Urinary bladder (tissue), 4 donors: Measurements from ENCODE around the gene FAAP24. TPM values are rescaled to one million over a fixed set of nuclear protein-coding genes. Genes with fewer than 3 reads are reported as not detected.
"Not testable (repeated sequence)": the region's sequence is repeated elsewhere in the genome, so short reads cannot be mapped to it uniquely, and the experiment has no call there.

Source experiments
- DNase-seq: peaks from one replicate; pipeline ENCODE4 v3.0.0-alpha.2; 2015; ENCODE audit errors: extremely low spot score
- H3K27ac ChIP-seq: one replicate; pipeline ENCODE4 v1.5.1; 2013; ENCODE audit warnings: low read depth, mild to moderate bottlenecking, moderate library complexity
- H3K36me3 ChIP-seq: one replicate; pipeline ENCODE4 v1.6.1; 2013; ENCODE audit warnings: mild to moderate bottlenecking, moderate library complexity; ENCODE audit not compliant: insufficient read depth
- H3K4me1 ChIP-seq: one replicate; pipeline ENCODE4 v1.6.1; 2013; ENCODE audit warnings: mild to moderate bottlenecking, moderate library complexity; ENCODE audit not compliant: insufficient read depth
- H3K4me3 ChIP-seq: one replicate; pipeline ENCODE4 v1.5.1; 2013; ENCODE audit warnings: low read depth, low read length
- whole genome bisulfite sequencing: extraction: QIAGEN DNeasy Blood & Tissue Kit; methylation state at CpG from one replicate; pipeline ENCODE4 v1.1.7; 2013; 5-methylcytosine and 5-hydroxymethylcytosine counted together
- polyA plus RNA-seq: library from polyadenylated mRNA; stranded (reverse); fragments of 200-250 nt; gene quantifications from one replicate; pipeline ENCODE4 v1.2.3, GENCODE V29; 2013
- total RNA-seq: library from RNA; depleted of rRNA; stranded (reverse); fragments of >200 nt; gene quantifications from one replicate; pipeline ENCODE4 v1.2.3, GENCODE V29; 2014
- donor health status: healthy with polysubstance abuse.
- donor health status: healthy.

FAAP24 gene
- total and polyA plus RNA-seq, 2 donors: 2.4 to 2.9 TPM

DNA sequence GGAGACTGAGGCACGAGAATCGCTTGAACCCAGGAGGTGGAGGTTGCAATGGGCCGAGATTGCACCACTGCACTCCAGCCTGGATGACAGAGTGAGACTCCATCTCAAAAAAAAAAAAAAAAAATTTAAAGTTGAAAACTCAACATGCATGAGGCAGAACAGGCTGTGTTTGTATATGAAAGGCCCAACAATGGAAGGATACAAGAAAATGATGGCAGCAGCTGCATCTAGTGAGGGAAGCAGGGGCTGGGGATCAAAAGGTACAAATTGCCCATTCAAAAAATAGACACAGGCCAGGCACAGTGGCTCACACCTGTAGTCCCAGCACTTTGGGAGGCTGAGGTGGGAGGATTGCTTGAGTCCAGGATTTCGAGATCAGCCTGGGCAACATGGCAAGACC is 5.8 kb downstream of the FAAP24 start:
- not testable (repeated sequence) for H3K27ac ChIP-seq, H3K36me3 ChIP-seq, H3K4me3 ChIP-seq, H3K4me1 ChIP-seq, DNase-seq
- 96% methylated on average over 4 of the region's 4 CpGs for WGBS

DNA sequence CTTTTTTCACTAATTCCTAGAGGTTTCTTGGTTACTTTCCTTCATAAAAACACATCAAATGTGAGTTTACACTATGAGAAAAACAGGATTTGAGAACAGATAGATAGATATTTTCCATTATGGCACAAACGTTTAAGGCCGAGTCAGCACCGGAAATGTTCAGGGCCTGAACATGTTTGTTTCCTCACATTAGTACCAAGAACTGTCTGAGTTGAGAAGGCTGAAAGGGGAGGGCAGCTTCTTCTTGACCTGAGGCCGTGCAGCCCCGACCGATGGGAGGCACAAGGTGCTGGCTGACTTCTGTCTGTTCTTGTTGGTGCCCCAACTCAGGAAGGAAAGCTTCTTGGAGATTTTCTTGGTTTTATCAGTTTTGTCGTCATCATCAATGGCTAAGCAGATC is 7.8 kb downstream of the FAAP24 start:
- not testable (repeated sequence) for H3K4me1 ChIP-seq, H3K4me3 ChIP-seq, H3K27ac ChIP-seq, DNase-seq, H3K36me3 ChIP-seq
- 87% methylated on average over 7 of the region's 7 CpGs for WGBS

DNA sequence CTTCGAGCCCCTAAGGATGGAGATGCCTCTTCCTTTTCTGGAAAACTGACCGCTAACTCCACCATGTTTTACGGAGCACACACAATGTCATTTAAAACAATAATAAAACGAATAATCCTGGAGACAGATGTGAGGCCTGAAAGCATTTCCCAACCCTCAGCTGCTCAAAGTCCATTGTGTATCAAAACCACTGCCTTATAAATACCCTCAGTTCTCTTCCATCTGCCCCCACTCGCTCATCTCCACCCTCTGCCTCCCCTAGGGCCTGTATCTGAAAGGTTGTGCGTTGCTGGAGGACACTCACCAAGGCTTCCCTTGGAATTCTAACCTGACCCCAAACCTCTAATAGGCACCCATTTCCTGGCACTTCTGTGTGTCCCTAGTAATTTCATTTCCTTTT is 10.4 kb downstream of the FAAP24 start:
- not testable (repeated sequence) for DNase-seq, H3K4me1 ChIP-seq
- 91% methylated on average over 6 of the region's 6 CpGs for WGBS

DNA sequence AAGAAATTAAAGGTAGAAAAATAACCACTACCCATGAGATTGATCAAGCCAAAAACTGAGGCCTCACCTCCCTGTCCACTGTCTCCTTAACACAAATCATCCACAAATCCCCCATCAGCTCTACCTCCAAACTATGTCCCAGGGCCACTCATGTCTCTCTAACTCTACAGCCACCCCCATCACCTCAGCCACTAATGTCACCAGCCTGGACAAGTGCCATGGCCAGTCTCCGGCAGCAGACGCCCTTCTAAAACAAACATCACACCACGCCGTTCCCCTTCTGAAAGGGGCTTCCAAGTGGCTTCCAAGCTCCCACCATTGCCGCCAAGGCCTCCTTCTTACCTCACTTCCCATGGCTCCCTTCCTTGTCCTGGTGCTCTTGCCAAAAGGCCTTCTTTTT is 16.2 kb downstream of the FAAP24 start:
- H3K36me3 ChIP-seq, H3K4me3 ChIP-seq, H3K27ac ChIP-seq, H3K4me1 ChIP-seq, DNase-seq: not testable (repeated sequence)
- 87% methylated on average over 5 of the region's 5 CpGs for WGBS

More for the DNA sequence above, 10.4 kb downstream of the FAAP24 start:
- not testable (repeated sequence) for H3K36me3 ChIP-seq, H3K4me3 ChIP-seq, H3K27ac ChIP-seq

DNA sequence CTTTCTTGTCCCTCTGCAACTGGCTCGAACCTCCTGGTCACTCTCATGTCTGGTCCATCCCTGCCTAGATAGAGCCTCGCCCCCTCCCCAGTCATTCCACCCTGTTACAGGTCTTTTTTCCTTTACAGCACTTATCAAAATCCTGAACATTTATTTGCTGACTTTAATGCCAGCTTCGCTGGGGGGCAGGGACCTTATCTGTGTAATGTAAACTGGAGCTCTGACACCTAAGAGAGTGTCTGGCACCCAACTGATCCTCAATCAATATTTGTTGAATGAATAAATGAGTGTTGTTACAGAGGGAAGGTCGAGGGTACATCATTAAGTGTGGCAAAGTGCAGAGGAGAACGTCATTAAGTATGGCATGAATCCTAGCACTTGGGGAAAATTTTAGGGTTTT is 16.7 kb downstream of the FAAP24 start:
- no peak for DNase-seq
- 68% methylated on average over 5 of the region's 5 CpGs for WGBS
- H3K4me1 ChIP-seq: no peaks in the 10 kb centered on the region
- H3K36me3 ChIP-seq: no peaks in the 10 kb centered on the region
- H3K27ac ChIP-seq: no peak overlapping the region
- H3K4me3 ChIP-seq: no peak overlapping the region

DNA sequence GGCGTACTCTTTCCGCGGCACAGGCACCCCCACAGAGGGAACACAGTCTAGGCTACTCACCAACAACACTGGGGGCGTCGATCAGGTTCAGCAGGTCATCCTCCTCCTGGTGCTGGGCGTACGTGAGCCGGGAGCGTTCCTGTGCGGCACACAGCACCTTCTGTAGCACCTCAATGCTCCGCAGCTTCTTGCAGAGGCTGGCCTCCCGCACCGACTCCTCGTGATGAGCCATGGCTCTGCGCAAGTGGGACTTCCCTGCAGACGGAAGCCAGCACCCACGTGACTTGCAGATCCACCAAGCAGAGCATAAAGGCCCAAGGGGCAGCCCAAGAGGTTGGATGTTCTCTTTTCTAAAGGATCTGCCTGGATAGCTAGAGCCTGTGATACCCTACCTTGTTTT is 23.9 kb downstream of the FAAP24 start:
- H3K27ac ChIP-seq, H3K36me3 ChIP-seq, H3K4me3 ChIP-seq, DNase-seq, H3K4me1 ChIP-seq: not testable (repeated sequence)
- WGBS: 80% methylated on average over 17 of the region's 17 CpGs

DNA sequence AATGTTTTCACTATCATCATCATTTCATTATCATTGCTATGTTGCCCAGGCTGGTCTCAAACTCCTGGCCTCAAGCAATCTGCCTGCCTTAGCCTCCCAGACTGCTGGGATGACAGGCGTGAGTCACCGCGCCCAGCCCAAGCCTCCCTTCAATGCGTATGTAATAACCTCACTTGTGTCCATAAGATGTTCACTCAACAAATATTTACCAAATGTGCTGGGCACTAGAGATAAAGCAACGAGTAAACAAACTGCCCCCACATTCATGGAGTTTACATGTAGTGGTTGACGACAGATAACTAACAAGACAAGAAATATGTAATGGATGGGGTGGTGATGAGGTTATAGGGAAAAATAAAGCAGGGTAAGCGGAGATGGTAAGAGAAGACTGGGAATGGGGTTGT is 25.0 kb downstream of the FAAP24 start:
- not testable (repeated sequence) for H3K36me3 ChIP-seq, H3K27ac ChIP-seq
- WGBS: 63% methylated on average over 7 of the region's 7 CpGs

DNA sequence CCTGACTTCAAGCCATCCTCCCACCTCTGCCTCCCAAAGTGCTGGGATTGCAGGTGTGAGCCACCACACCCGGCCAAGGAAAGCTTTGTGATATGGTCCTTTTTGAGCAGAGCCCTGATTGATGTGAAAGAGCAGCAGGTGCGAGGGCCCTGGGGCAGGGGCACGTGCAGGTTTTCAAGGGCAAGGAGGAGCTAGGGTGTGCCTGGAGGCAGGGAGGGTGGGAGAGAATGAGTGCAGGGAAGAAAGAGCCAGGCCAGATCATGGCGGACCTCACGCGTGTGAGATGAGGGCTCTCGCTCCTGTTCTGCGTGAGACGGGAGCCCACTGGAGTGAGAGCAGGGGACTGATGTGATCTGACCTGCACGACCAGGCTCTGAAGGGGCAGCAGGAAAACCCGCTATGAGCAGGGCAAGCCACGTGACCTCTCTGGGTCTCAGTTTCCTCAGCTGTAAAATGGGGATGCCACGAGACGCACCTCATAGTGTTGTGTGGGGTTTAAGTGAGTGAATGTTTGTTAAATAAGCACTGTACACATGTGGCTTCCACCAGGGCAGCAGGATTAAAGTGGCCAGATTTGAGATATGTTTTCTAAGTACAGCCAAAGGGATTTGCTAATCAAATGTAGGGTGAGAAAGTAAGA is 25.8 kb downstream of the FAAP24 start:
- no peaks in the 10 kb centered on the region for H3K4me1 ChIP-seq
- no peak for DNase-seq
- no peak overlapping the region for H3K27ac ChIP-seq
- WGBS: 93% methylated on average over 14 of the region's 14 CpGs
- no peak overlapping the region for H3K4me3 ChIP-seq
- no peaks in the 10 kb centered on the region for H3K36me3 ChIP-seq

More for the DNA sequence above, 25.0 kb downstream of the FAAP24 start:
- DNase-seq, H3K4me1 ChIP-seq, H3K4me3 ChIP-seq: not testable (repeated sequence)

DNA sequence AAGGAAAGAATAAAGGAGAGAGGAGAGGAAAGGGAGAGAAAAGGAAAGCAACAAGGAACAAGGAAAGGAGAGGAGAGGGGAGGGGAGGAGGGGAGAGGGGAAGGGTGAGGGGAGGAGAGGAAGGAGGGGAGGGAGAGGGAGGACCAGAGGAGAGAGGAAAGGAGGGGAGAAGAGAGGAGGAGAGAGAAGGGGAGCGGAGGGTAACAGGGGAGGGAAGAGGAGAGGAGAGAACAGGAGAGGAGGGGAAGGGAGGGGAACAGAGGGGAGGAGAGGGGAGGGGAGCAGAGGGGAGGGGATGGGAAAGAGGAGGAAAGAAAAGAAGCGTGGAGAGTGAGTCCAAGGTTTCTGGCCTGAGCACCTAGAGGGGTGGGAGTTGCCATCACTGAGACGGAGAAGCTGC is 26.7 kb downstream of the FAAP24 start:
- Histone ChIP-seq H3K36me3 (no peaks in the 10 kb centered on the region), H3K27ac (no peak overlapping the region), H3K4me1 (no peaks in the 10 kb centered on the region), H3K4me3 (no peak overlapping the region)
- whole genome bisulfite sequencing: 77% methylated on average over 3 of the region's 3 CpGs
- DNase-seq: no peak

DNA sequence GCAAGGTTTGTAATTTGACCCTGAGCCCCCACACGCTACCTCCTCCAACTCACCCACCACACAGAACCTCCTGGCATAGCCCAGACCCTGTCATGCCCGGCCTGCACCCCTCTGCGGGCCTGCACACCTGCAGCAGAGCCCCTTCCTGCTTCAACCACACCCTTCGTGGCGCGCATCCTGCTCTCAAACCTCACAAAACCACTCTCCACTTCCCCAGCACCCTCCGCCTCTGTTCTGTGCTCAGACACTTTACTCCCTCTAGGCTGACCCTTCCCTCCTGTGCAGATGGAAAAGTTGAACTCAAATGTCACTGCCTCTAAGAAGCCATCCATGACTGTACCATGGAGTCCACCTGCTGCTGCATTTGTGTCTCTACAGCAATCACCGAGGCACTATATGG is 28.5 kb downstream of the FAAP24 start:
- H3K4me3 ChIP-seq: no peak overlapping the region
- H3K27ac ChIP-seq: no peak overlapping the region
- no peaks in the 10 kb centered on the region for H3K36me3 ChIP-seq
- no peak for DNase-seq
- 85% methylated on average over 8 of the region's 8 CpGs for WGBS
- H3K4me1 ChIP-seq: no peaks in the 10 kb centered on the region

DNA sequence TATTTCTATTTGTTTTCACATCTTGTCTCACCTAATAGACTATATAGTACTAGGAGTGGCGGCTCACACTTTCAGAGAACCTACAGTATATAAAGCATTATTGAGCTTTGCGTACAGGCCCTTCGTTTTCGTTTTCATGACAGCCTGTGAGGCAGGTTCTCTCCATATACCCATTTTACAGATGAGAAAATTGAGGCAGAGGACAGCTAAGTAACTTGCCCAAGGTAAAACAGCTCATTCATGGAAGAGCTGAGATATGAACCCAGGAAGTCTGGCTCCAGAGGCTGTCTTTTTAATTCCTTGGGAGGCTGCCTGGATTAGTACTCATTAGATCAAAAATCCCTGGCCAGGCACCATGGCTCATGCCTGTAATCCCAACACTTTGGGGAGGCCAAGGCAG is 28.9 kb downstream of the FAAP24 start:
- WGBS: 91% methylated on average over 4 of the region's 4 CpGs
- no peaks in the 10 kb centered on the region for H3K36me3 ChIP-seq
- no peak overlapping the region for H3K27ac ChIP-seq
- H3K4me3 ChIP-seq: no peak overlapping the region
- no peak for DNase-seq
- H3K4me1 ChIP-seq: no peaks in the 10 kb centered on the region

DNA sequence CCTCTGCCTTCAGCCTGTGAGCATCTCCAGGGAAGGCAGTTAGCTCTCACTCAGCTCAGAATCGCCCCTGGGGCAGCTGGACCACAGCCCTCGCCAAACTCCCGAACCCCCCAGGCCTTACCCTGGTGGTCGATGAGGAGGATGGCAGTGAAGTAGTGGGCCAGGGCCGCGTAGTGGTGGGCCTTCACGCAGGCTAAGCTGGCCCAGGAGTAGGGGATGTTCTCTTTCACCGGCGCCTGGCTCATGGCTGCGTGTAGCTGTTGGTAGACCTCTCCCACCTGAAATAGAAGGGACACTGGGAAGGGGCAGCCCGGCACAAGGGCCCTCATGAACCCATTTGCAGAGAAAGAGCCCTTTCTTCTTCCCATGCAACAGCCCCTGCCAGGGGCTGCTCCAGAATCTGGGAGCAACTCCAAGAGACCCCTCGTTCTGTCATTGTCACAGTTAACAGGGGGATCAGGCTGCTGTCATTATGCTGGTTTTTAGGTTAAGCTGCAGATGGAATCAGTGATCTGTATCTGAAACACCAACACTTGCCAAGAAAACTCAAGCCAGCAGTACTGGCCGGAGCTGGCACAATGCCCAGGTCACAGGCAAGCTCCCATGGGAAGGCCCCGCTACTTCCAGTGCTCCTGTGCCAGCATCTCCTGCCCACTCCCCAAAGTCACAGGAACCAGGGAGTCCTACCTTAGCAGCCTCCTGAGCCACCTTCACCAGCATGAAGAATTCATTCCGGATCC is 30.3 kb downstream of the FAAP24 start:
- DNase-seq, H3K4me1 ChIP-seq: not testable (repeated sequence)
- 77% methylated on average over 15 of the region's 15 CpGs for WGBS

DNA sequence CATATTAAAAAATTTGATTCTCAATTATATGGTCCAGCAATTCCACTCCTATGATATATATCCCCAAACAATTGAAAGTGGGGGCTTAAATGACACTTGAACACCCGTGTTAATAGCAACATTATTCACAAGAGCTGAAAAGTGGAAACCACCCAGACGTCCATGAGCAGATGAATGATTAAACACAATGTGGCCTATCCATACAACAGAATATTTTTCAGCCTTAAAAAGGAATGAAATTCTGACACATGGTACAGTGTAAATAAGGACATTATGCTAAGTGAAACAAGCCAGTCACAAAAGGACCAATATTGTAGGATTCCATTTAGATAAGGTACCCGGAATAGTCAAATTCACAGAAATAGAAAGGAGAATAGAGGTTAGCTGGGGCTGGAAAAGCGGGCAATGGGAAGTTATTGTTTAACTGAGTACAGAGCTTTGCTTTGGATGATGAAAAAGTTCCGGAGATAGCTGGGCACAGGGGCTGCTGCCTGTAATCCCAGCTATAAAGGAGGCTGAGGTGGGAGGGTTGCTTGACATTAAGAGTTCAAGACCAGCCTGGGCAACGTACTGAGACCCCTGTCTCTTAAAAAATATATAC is 31.5 kb downstream of the FAAP24 start:
- 73% methylated on average over 6 of the region's 6 CpGs for WGBS
- not testable (repeated sequence) for H3K36me3 ChIP-seq, H3K27ac ChIP-seq, H3K4me1 ChIP-seq, DNase-seq, H3K4me3 ChIP-seq

More for the DNA sequence above, 30.3 kb downstream of the FAAP24 start:
- H3K27ac ChIP-seq, H3K4me3 ChIP-seq, H3K36me3 ChIP-seq: not testable (repeated sequence)

DNA sequence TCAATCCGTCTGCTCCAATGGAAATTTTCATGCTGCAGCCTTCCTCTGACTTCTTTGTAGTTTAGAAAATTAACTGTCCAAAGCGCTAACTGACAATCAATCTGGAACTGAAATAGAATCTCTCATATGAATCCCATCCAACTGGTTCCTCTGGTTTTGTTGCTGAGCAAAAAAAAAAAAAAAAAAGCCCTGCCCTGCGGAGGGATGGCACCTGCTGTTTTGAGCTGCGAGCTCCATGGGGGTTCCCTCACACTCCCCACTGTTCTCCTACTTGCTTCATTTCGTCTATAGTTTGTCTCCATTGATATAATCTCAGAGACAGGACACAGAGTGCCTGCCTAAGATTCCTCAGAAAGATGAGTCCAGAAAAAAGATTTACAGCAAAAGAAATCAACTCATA is 33.4 kb downstream of the FAAP24 start:
- DNase-seq: peak; percentile 6
- no peak overlapping the region for H3K4me3 ChIP-seq
- H3K36me3 ChIP-seq: no peaks in the 10 kb centered on the region
- H3K27ac ChIP-seq: no peak overlapping the region
- H3K4me1 ChIP-seq: no peaks in the 10 kb centered on the region
- WGBS: 71% methylated on average over 5 of the region's 5 CpGs
